Measurements from ENCODE around the gene GRHL3. TPM values are rescaled to one million over a fixed set of nuclear protein-coding genes. Genes with fewer than 3 reads are reported as not detected.

GRHL3 gene
- total and polyA plus RNA-seq, 12 donors = 0.03 TPM; not detected in 11

GRCh38 chr1:24343412-24344089 is 24.4 kb downstream of the GRHL3 start:
- Histone ChIP-seq H3K27ac (no peak overlapping the region), H3K9me3 (no peaks in the 10 kb centered on the region), H3K4me1 (no peaks in the 10 kb centered on the region), H3K4me3 (no peak overlapping the region), H3K36me3 (no peaks in the 10 kb centered on the region), H3K27me3 (peaks cover 0 to 3% (median 0%) of the 10 kb centered on the region in 7 donors)
- no peak for ATAC-seq
- no peak for DNase-seq
- 79 to 88% methylated on average over 13 of the region's 13 CpGs for WGBS, 2 donors
- no peak for TF ChIP-seq CTCF (IDR thresholded peaks at IDR 0.05)
- intact Hi-C loops (cut with DNase I) = no loop called here

- WGBS, 2 donors = 80 to 85% methylated on average over 8 of the region's 8 CpGs
- peaks cover 0 to 3% (median 0%) of the 10 kb centered on the region in 7 donors for H3K27me3 ChIP-seq
- intact Hi-C loops (cut with DNase I) = no loop called here
Observed at GRCh38 chr1:24344090-24344742, 25.1 kb downstream of the GRHL3 start.

GRCh38 chr1:24345334-24345733 is 26.2 kb downstream of the GRHL3 start:
- intact Hi-C loops (cut with DNase I) = no loop called here
- Histone ChIP-seq H3K27ac (no peak overlapping the region), H3K4me3 (no peak overlapping the region), H3K4me1 (no peaks in the 10 kb centered on the region), H3K27me3 (peaks cover 0 to 3% (median 0%) of the 10 kb centered on the region in 7 donors), H3K9me3 (no peaks in the 10 kb centered on the region), H3K36me3 (no peaks in the 10 kb centered on the region)
- no peak for TF ChIP-seq CTCF (IDR thresholded peaks at IDR 0.05)
- no peak for ATAC-seq
- no peak for DNase-seq
- WGBS, 2 donors = 88 to 92% methylated on average over 5 of the region's 5 CpGs

More at GRCh38 chr1:24344090-24344742, 25.1 kb downstream of the GRHL3 start:
- no peaks in the 10 kb centered on the region for H3K9me3 ChIP-seq
- no peak overlapping the region for H3K4me3 ChIP-seq
- H3K4me1 ChIP-seq = no peaks in the 10 kb centered on the region
- H3K36me3 ChIP-seq = no peaks in the 10 kb centered on the region
- TF ChIP-seq CTCF (IDR thresholded peaks at IDR 0.05) = no peak
- ATAC-seq (no peak), DNase-seq (no peak)
- H3K27ac ChIP-seq = no peak overlapping the region

- no peak for TF ChIP-seq CTCF (IDR thresholded peaks at IDR 0.05)
- no peaks in the 10 kb centered on the region for H3K36me3 ChIP-seq
- peaks cover 0 to 3% (median 0%) of the 10 kb centered on the region in 7 donors for H3K27me3 ChIP-seq
- no peaks in the 10 kb centered on the region for H3K4me1 ChIP-seq
- H3K4me3 ChIP-seq = no peak overlapping the region
- WGBS, 2 donors = 76 to 79% methylated on average over 19 of the region's 19 CpGs
- no peak for DNase-seq
- intact Hi-C loops (cut with DNase I) = no loop called here
- no peak overlapping the region for H3K27ac ChIP-seq
- no peak for ATAC-seq
- no peaks in the 10 kb centered on the region for H3K9me3 ChIP-seq
Observed at GRCh38 chr1:24347159-24347934, 28.2 kb downstream of the GRHL3 start.

Data from heart right ventricle (tissue), 16 donors.